OCI-LY7 (cell line): Measurements from ENCODE around the gene ACSL4.

ENCODE experiments used
- CTCF ChIP-seq: fragments of 200-600 bp; sonication (generic); conservative IDR thresholded peaks from 2 replicates; pipeline ENCODE4 v1.5.1; 2014; ENCODE audit warnings: mild to moderate bottlenecking, antibody characterized with exemption, low read length, moderate library complexity, mixed read lengths
- EZH2phosphoT487 ChIP-seq: fragments of 200-600 bp; sonication (generic); IDR thresholded peaks from 2 replicates; pipeline ENCODE4 v1.6.1; 2018; ENCODE audit warnings: low read depth, borderline replicate concordance, mild to moderate bottlenecking, mixed run types, antibody characterized with exemption, low read length, moderate library complexity, mixed read lengths

- TF ChIP-seq CTCF: no peak
- TF ChIP-seq EZH2phosphoT487: no peak
Measured at GRCh38 chrX:109760209-109760921, 27.3 kb upstream of the ACSL4 start.
